ENCODE results near the gene MYO1D. TPM values are rescaled to one million over a fixed set of nuclear protein-coding genes. Genes with fewer than 3 reads are reported as not detected.
A peak's percentile ranks its signal among the peaks of the same experiment; 100 is the strongest.
"Not testable (repeated sequence)": the region's sequence is repeated elsewhere in the genome, so short reads cannot be mapped to it uniquely, and the experiment has no call there.

The MYO1D gene
- total RNA-seq (10 to 100 TPM; 15.8 to 22.9 TPM), polyA plus RNA-seq (10 to 100 TPM in 1 of 2 donors, 1 to 10 TPM in 1; 4.5 to 10.7 TPM)

DNA sequence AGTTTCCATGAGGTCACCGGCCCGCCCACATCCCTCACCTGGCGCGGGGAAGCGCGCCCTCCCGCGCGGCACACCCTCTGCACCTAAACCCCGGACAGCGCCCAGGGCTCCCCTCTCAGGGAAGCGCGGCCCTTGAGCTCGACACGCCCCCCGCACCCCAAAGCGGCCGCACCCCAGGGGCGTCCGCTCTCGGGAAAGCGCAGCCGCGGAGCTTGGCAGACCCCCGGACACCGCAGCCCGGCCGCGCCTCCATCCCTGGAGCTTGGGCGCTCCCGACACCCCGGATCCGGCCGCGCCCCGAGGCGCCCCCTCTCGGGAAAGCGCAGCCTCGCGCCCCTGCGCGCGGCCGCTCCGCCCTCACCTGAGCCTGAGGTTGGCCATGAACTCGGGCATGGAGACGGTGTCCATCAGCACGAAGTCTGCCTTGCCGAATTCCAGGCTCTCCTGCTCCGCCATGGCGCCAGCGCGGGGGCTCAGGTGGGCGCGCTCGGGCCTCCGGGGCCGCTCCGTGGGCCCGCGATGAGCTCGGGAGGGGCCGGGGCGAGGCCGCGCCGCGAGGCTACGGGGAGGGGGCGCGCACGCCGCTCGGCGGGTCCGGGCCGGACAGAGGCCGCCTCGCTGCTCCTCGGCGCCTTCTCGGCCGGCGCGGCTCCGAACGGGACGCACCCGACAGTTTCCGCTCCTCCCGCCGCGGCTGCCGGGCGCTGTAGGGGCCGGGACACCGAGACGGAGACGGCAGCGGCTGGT is at the start of gene MYO1D:
Gene MYO1D (minus strand): TSS at position 708 of the 747 bp plus-strand sequence. CDS start 252 bp downstream, at position 456.
- TF ChIP-seq RAD21 (IDR thresholded peaks at IDR 0.05) = peak in 1 of 2 donors; percentile 16
- TF ChIP-seq, protein P1, sequence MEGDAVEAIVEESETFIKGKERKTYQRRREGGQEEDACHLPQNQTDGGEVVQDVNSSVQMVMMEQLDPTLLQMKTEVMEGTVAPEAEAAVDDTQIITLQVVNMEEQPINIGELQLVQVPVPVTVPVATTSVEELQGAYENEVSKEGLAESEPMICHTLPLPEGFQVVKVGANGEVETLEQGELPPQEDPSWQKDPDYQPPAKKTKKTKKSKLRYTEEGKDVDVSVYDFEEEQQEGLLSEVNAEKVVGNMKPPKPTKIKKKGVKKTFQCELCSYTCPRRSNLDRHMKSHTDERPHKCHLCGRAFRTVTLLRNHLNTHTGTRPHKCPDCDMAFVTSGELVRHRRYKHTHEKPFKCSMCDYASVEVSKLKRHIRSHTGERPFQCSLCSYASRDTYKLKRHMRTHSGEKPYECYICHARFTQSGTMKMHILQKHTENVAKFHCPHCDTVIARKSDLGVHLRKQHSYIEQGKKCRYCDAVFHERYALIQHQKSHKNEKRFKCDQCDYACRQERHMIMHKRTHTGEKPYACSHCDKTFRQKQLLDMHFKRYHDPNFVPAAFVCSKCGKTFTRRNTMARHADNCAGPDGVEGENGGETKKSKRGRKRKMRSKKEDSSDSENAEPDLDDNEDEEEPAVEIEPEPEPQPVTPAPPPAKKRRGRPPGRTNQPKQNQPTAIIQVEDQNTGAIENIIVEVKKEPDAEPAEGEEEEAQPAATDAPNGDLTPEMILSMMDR (IDR thresholded peaks at IDR 0.05; ENCODE audit: low read depth, low read length, missing input control) = peak; percentile 29
- no peak for TF ChIP-seq HNF4G (IDR thresholded peaks at IDR 0.05)
- TF ChIP-seq GABPA (IDR thresholded peaks at IDR 0.05 in 1 of 2, conservative IDR thresholded peaks at IDR 0.05 in 1 of 2) = no peak
- TF ChIP-seq, protein P2, sequence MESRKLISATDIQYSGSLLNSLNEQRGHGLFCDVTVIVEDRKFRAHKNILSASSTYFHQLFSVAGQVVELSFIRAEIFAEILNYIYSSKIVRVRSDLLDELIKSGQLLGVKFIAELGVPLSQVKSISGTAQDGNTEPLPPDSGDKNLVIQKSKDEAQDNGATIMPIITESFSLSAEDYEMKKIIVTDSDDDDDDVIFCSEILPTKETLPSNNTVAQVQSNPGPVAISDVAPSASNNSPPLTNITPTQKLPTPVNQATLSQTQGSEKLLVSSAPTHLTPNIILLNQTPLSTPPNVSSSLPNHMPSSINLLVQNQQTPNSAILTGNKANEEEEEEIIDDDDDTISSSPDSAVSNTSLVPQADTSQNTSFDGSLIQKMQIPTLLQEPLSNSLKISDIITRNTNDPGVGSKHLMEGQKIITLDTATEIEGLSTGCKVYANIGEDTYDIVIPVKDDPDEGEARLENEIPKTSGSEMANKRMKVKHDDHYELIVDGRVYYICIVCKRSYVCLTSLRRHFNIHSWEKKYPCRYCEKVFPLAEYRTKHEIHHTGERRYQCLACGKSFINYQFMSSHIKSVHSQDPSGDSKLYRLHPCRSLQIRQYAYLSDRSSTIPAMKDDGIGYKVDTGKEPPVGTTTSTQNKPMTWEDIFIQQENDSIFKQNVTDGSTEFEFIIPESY (IDR thresholded peaks at IDR 0.05) = no peak
- no peak for TF ChIP-seq SP1 (IDR thresholded peaks at IDR 0.05)
- no peak for TF ChIP-seq JUND (IDR thresholded peaks at IDR 0.05)
- TF ChIP-seq EGR1 (IDR thresholded peaks at IDR 0.05; ENCODE audit: low read depth in 2 of 2) = peak in 1 of 2 donors; percentile 55
- no peak for TF ChIP-seq TAF1 (conservative IDR thresholded peaks at IDR 0.05)
- Histone ChIP-seq H3K36me3 (ENCODE audit: control insufficient read depth in 4 of 4, insufficient read depth in 3 of 4, low read depth in 1 of 4, low read length in 3 of 4) (no peaks in the 10 kb centered on the region), H3K9ac (ENCODE audit: low read depth in 1 of 2, low read length in 2 of 2) (peak within 1 kb of the TSS; percentile 56 to 87), H3K27me3 (ENCODE audit: control insufficient read depth in 4 of 4, insufficient read depth in 4 of 4, low read length in 3 of 4) (no peaks in the 10 kb centered on the region), H3K4me1 (ENCODE audit: control insufficient read depth in 4 of 4, insufficient read depth in 4 of 4, low read length in 3 of 4) (peaks cover 2 to 16% (median 7%) of the 10 kb centered on the region in 4 donors), H3K27ac (ENCODE audit: low read depth in 1 of 2, low read length in 2 of 2) (peak within 1 kb of the TSS; percentile 70 to 77), H3K9me3 (ENCODE audit: control insufficient read depth in 4 of 4, low read length in 3 of 4) (no peaks in the 10 kb centered on the region), H3K4me3 (ENCODE audit: low read depth in 1 of 3, low read length in 3 of 3) (peak within 1 kb of the TSS; percentile 57 to 100 (median 81))
- DNase-seq (ENCODE audit: low spot score) = peak; percentile 74
- under 1% methylated on average over 101 of the region's 101 CpGs for WGBS

DNA sequence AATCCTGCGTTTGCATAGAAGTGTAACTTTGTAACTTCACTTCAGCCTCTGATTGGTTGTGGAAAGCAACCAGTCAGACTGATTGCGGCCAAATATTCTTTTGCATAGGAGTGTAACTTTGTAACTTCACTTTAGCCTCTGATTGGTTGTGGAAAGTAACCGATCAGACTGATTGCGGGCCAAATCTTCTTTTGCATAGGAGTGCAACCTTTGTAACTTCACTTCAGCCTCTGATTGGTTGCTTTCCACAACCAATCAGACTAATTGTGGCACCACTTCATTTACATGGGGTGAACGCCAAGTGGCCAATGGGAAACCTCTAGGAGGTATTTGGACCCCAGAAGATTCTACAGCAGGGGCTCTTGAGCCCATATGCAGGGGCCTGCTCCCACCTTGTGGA is 49.3 kb upstream of the MYO1D start:
- Histone ChIP-seq H3K9me3 (ENCODE audit: control insufficient read depth in 4 of 4, low read length in 3 of 4) (no peaks in the 10 kb centered on the region), H3K4me3 (ENCODE audit: low read depth in 1 of 3, low read length in 3 of 3) (no peak overlapping the region), H3K4me1 (ENCODE audit: control insufficient read depth in 4 of 4, insufficient read depth in 4 of 4, low read length in 3 of 4) (peaks cover 2 to 11% (median 6%) of the 10 kb centered on the region in 4 donors), H3K27me3 (ENCODE audit: control insufficient read depth in 4 of 4, insufficient read depth in 4 of 4, low read length in 3 of 4) (no peaks in the 10 kb centered on the region), H3K9ac (ENCODE audit: low read depth in 1 of 2, low read length in 2 of 2) (no peak overlapping the region), H3K27ac (ENCODE audit: low read depth in 1 of 2, low read length in 2 of 2) (no peak overlapping the region), H3K36me3 (ENCODE audit: control insufficient read depth in 4 of 4, insufficient read depth in 3 of 4, low read depth in 1 of 4, low read length in 3 of 4) (no peaks in the 10 kb centered on the region)
- TF ChIP-seq RAD21 (IDR thresholded peaks at IDR 0.05) (no peak), FOXA2 (IDR thresholded peaks at IDR 0.05) (no peak), NR2F2 (IDR thresholded peaks at IDR 0.05) (no peak), GABPA (IDR thresholded peaks at IDR 0.05 in 1 of 2, conservative IDR thresholded peaks at IDR 0.05 in 1 of 2) (no peak)
- TF ChIP-seq, protein P3, sequence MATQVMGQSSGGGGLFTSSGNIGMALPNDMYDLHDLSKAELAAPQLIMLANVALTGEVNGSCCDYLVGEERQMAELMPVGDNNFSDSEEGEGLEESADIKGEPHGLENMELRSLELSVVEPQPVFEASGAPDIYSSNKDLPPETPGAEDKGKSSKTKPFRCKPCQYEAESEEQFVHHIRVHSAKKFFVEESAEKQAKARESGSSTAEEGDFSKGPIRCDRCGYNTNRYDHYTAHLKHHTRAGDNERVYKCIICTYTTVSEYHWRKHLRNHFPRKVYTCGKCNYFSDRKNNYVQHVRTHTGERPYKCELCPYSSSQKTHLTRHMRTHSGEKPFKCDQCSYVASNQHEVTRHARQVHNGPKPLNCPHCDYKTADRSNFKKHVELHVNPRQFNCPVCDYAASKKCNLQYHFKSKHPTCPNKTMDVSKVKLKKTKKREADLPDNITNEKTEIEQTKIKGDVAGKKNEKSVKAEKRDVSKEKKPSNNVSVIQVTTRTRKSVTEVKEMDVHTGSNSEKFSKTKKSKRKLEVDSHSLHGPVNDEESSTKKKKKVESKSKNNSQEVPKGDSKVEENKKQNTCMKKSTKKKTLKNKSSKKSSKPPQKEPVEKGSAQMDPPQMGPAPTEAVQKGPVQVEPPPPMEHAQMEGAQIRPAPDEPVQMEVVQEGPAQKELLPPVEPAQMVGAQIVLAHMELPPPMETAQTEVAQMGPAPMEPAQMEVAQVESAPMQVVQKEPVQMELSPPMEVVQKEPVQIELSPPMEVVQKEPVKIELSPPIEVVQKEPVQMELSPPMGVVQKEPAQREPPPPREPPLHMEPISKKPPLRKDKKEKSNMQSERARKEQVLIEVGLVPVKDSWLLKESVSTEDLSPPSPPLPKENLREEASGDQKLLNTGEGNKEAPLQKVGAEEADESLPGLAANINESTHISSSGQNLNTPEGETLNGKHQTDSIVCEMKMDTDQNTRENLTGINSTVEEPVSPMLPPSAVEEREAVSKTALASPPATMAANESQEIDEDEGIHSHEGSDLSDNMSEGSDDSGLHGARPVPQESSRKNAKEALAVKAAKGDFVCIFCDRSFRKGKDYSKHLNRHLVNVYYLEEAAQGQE (IDR thresholded peaks at IDR 0.05) = no peak
- TF ChIP-seq, protein P4, sequence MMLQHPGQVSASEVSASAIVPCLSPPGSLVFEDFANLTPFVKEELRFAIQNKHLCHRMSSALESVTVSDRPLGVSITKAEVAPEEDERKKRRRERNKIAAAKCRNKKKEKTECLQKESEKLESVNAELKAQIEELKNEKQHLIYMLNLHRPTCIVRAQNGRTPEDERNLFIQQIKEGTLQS (IDR thresholded peaks at IDR 0.05) = no peak
- WGBS = 93% methylated on average over 5 of the region's 5 CpGs
- peak; percentile 13 for DNase-seq (ENCODE audit: low spot score)

DNA sequence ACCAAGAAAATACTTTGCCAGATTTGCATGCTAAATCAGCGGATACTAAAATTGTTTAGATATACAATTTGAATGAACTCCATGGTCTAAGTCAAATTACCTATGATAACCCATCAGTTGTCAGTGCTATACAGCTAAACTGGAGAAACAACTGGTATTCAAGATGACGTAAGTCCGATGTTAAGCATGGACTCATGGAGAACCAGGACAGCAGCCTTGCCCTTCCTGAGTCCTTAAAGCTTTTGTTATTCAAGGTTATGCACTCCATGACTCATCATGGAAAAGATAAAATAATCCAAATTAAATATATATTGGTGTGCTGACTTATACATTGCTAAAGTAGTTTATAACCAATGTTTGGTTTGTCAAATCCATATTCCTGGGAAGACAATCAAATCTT is 47.0 kb upstream of the MYO1D start:
- peaks cover 2 to 11% (median 6%) of the 10 kb centered on the region in 4 donors for H3K4me1 ChIP-seq (ENCODE audit: control insufficient read depth in 4 of 4, insufficient read depth in 4 of 4, low read length in 3 of 4)
- not testable (repeated sequence) for H3K27me3 ChIP-seq (ENCODE audit: control insufficient read depth in 4 of 4, insufficient read depth in 4 of 4, low read length in 3 of 4); H3K9me3 ChIP-seq (ENCODE audit: control insufficient read depth in 4 of 4, low read length in 3 of 4); H3K9ac ChIP-seq (ENCODE audit: low read depth in 1 of 2, low read length in 2 of 2); H3K4me3 ChIP-seq (ENCODE audit: low read depth in 1 of 3, low read length in 3 of 3); H3K27ac ChIP-seq (ENCODE audit: low read depth in 1 of 2, low read length in 2 of 2); DNase-seq (ENCODE audit: low spot score); H3K36me3 ChIP-seq (ENCODE audit: control insufficient read depth in 4 of 4, insufficient read depth in 3 of 4, low read depth in 1 of 4, low read length in 3 of 4)
- WGBS = 67% methylated on average over 3 of the region's 3 CpGs

Measured in liver (tissue), 9 donors.